ENCODE data around the gene AHRR. TPM values are rescaled to one million over a fixed set of nuclear protein-coding genes. Genes with fewer than 3 reads are reported as not detected.

The AHRR gene
- total RNA-seq, 1 donor from 2014 or later = 3.5 TPM

GRCh38 chr5:346229-346935, 24.9 kb downstream of the AHRR start:
- peak; percentile 5 for DNase-seq (ENCODE audit: low spot score)

DNA sequence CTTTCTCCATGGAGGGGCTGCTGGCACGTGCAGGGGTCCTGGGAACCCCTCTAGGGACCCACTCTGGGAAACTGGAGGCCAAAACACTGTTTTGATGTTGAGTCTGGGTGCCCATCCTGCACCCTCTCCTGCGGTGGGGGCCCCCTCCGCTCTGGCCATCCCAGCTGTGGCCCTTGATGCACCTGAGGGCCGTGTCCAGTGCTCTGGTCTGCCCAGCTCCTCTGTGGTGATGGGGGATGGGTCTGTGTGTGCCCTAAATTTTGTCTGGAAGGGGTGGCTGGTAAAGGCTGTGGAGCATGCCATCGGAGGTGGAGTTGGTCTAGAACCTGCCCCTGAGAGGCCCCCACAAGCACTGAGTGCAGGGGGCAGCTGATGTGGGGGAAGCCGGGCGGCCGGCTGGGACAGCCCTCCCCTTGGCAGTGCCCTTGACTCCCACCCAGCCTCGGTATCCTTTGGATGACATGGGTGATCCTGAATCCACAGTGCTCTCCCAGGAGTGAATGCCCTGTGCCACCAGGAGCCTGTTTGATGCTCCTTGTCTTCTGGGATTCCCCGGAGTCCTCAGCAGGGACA, 26.3 kb downstream of the AHRR start:
- no peak for DNase-seq (ENCODE audit: low spot score)

- DNase-seq (ENCODE audit: low spot score) = peak; percentile 7
These were observed 27.2 kb downstream of the AHRR start for GRCh38 chr5:348726-349125.

GRCh38 chr5:350355-350754, 28.8 kb downstream of the AHRR start:
- DNase-seq (ENCODE audit: low spot score) = no peak

DNA sequence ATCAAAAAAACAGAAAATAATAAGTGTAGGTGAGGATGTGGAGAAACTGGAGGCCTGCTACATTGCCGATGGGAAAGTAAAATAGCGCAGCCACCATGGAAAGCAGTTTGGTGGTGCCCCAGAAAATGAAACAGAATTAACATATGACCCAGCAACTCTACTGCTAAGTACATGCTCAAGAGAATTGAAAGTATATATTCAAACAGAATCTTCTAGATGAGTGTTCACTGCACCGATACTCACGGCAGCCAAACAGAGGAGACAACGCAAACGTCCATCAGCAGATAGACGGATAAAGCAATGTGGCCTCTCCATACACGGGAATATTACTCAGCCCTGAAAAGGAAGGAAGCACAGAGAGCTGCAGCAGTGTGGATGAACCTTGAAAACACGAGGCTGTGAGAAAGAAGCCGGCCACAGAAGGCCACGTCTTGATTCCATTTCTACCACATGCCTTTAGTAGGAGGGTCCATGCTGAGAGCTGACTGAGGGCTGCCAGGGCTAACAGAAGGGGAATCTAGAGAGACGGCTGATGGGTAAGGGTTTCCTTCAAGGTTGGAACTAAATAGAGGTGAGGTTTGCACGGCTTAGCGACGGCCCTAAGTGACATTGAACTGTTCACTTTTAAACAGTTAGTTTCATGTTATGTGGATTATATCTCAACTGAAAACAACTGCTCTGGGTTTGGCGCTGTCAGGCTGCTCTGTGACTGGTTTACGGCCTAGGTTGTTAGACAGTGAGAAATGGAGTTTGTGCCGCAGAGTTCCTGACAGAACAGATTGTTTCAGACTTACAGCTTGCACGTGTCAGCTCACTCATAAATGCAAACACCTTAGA, 29.8 kb downstream of the AHRR start:
- no peak for DNase-seq (ENCODE audit: low spot score)

- DNase-seq (ENCODE audit: low spot score) = no peak
These were observed 30.4 kb downstream of the AHRR start for GRCh38 chr5:351921-352245.

DNA sequence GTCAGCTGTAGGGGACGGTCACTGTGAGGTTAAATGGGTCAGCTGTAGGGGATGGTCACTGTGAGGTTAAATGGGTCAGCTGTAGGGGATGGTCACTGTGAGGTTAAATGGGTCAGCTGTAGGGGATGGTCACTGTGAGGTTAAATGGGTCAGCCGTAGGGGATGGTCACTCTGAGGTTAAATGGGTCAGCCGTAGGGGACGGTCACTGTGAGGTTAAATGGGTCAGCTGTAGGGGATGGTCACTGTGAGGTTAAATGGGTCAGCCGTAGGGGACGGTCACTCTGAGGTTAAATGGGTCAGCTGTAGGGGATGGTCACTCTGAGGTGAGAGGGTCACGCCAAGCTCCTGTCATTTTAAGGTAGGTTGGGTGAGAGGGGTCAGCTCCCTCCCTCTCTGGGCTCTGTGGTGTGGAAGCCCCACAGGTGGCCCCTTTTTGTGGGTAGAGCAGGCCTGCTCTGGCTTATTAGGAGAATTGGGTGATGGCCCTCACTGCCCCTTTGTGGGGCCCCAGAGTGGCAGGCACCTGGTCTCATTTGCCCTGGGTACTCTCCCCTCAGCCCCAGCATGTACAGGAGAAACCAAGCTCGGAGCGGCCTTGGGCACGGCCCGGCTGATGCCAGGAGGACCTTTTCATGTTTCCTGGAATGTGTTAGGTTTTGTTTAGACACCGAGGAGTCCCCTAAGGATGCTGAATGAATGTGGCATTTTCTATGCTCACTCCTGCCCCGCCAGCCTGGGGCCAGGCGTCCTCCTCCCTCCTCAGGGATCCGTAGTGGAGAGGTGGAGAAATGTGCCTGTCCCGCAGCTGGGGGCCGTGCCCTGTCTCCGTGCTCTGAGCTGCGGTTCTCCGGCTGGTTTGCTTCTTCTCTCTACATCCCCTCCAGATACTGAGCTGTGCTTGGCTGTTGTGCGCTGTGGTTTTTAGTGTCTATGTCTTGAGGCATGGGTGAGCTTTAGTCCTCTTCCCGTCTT, 31.4 kb downstream of the AHRR start:
- DNase-seq (ENCODE audit: low spot score) = no peak

DNA sequence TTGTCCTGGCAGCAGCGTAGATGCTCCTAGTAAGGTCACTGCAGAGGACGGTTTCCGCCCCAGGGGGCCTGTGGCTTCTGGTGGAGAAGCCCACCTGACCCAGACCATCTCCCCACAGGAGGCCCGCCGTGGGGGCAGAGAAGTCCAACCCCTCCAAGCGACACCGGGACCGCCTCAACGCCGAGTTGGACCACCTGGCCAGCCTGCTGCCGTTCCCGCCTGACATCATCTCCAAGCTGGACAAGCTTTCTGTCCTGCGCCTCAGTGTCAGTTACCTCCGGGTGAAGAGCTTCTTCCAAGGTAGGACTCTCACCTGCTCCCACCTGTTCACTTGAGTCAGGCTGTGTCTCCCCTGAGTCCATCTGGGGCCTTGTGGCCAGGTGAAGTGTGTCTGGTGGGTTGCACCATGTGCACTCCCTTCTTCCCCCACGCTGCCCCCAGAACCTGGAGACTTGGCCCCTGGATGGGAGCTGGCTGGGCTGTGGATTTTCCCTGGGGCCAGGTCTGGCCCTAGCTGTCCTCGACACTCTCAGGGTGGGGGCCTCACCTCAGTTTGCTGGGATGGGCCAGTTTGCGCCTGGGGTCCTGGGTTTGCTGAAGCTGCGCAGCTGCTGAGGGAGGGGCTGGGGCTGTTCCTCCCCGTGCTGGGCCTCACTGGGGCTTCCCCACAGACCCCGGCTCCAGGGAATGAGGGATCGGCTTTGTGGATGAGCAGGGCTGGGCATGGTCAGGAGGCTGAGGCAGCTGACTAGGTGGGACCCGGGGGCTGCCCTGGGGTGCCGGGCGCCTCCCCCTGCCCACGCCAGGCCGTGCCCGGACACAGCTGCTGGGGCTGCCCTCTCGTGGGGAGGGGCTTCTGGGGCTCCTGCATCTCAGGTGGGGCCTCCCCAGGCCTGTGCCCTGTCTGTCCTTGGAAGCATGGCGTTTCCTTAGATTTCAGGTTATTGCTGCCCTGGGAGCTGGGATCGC, 32.4 kb downstream of the AHRR start:
- DNase-seq (ENCODE audit: low spot score) = peak; percentile 5

- peak; percentile 8 for DNase-seq (ENCODE audit: low spot score)
These were observed 33.3 kb downstream of the AHRR start for GRCh38 chr5:354581-355378.

DNA sequence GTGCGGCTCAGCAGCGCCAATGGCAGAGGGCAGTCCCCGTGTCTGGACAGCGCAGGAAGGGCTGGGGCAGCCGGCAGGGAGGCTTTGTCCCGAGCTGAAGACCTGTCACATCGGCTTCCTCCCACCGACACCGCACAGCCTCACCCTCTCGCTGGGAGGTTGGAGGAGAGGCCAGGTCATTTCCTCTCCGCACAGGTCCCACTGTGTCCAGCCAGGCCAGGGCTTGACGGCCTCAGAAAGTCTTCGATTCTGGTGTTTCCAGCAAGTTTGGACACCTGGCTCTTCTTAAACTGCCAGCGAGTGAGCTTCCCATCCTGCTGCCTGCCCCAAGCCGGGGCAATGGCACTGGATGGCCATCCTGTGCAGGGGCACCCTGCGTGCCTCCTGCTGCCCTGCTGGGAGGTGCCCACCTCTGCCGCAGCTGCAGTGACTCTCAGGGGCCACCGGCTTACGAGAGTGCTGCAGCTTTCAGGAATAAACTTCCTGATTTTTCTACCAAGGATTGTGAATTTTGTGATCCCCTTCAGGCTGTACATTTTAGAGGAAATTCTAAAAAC, 33.9 kb downstream of the AHRR start:
- DNase-seq (ENCODE audit: low spot score) = peak; percentile 6

- peak; percentile 6 for DNase-seq (ENCODE audit: low spot score)
These were observed 34.4 kb downstream of the AHRR start for GRCh38 chr5:355958-356357.

GRCh38 chr5:359301-359897, 37.9 kb downstream of the AHRR start:
- DNase-seq (ENCODE audit: low spot score) = peak; percentile 7

GRCh38 chr5:360257-361027, 38.9 kb downstream of the AHRR start:
- peak; percentile 8 for DNase-seq (ENCODE audit: low spot score)

GRCh38 chr5:362189-362588, 40.7 kb downstream of the AHRR start:
- DNase-seq (ENCODE audit: low spot score) = no peak

- peak; percentile 3 for DNase-seq (ENCODE audit: low spot score)
These were observed 41.7 kb downstream of the AHRR start for GRCh38 chr5:362978-363765.

DNA sequence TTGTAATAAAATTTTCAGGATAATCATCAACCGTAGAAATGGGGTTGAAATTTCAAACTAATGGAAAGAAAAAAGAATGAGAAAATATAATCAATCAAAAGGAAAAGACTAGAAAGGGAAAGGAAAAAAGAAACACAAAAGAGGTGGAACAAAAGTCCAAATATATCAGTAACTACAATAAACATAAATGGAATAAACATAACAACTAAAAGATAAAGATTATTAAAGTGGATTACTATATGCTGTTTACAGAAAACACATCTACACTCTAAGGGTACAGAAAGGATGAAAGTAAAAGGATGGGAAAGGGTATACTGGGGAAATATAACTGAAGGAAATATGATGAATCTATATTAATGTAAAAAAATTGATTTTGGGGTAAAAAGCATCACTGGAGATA, 43.0 kb downstream of the AHRR start:
- DNase-seq (ENCODE audit: low spot score) = no peak
